Prostate gland (tissue), 2 donors: ENCODE results near the gene CASP10. TPM values are rescaled to one million over a fixed set of nuclear protein-coding genes. Genes with fewer than 3 reads are reported as not detected.
A peak's percentile ranks its signal among the peaks of the same experiment; 100 is the strongest.

Experiments used
- DNase-seq: peaks from one replicate; pipeline ENCODE4 v3.0.0-alpha.2; 2019; ENCODE audit warnings: low spot score
- H3K27ac ChIP-seq, 2 donors: fragments of 200-600 bp; sonication (generic); 2 replicates each; pipeline ENCODE4 v1.5.1; 2017 to 2019
- H3K27me3 ChIP-seq: fragments of 200-600 bp; sonication (generic); replicated peaks from 2 replicates; pipeline ENCODE4 v1.5.1; 2019; ENCODE audit not compliant: insufficient read depth
- H3K36me3 ChIP-seq, 2 donors: fragments of 200-600 bp; sonication (generic); 1 replicate in 1 of 2; 2 replicates in 1 of 2; pipeline versions ENCODE4 v1.5.1 to v1.8.1; 2017 to 2019
- H3K4me1 ChIP-seq: fragments of 200-600 bp; sonication (generic); replicated peaks from 2 replicates; pipeline ENCODE4 v1.5.1; 2019
- H3K4me3 ChIP-seq, 2 donors: fragments of 200-600 bp; sonication (generic); 2 replicates each; pipeline ENCODE4 v1.5.1; 2017 to 2019
- H3K9me3 ChIP-seq: fragments of 200-600 bp; sonication (generic); 2 replicates; pipeline ENCODE4 v1.5.1; 2017
- POLR2A ChIP-seq: fragments of 450-650 bp; IDR thresholded peaks from one replicate; pipeline ENCODE4 v1.6.1; 2016; ENCODE audit warnings: antibody characterized with exemption, mild to moderate bottlenecking
- POLR2AphosphoS5 ChIP-seq: sonication (generic); formaldehyde crosslinking; IDR thresholded peaks from one replicate; pipeline ENCODE4 v1.6.1; 2017; ENCODE audit warnings: antibody characterized with exemption
- WGBS: methylation state at CpG from one replicate; pipeline ENCODE4 v1.1.5; 2018; 5-methylcytosine and 5-hydroxymethylcytosine counted together
- intact Hi-C: fragments of 100-400 bp; cut with DNase I; formaldehyde crosslinking; loops from one replicate; pipeline ENCODE4 v1.14.2; 2022
- total RNA-seq, 2 donors: library from RNA; depleted of rRNA; stranded (reverse); fragments of >200 nt; gene quantifications; one replicate each; pipeline ENCODE4 v1.1.0, GENCODE V29; 2016
- TF ChIP-seq, protein P1 (sequence below), 4 experiments: fragments of 200-600 bp in 2 of 4; fragments of 450-650 bp in 2 of 4; sonication (generic) in 2 of 4; IDR thresholded peaks; 1 replicate in 3 of 4; 2 replicates in 1 of 4; pipeline ENCODE4 v1.5.1; 2016 to 2019; ENCODE audit warnings: antibody characterized with exemption in 4 of 4, mild to moderate bottlenecking in 2 of 4, moderate library complexity in 2 of 4

CASP10 gene
- total RNA-seq, 2 donors from 2014 or later, result 1.7 to 9.8 TPM

GRCh38 chr2:201218780-201219179, 35.8 kb downstream of the CASP10 start:
- 93% methylated on average over 6 of the region's 6 CpGs for WGBS

GRCh38 chr2:201219328-201220096, 36.6 kb downstream of the CASP10 start:
- H3K9me3 ChIP-seq, result no peaks in the 10 kb centered on the region
- no peaks in the 10 kb centered on the region for H3K27me3 ChIP-seq
- peak overlapping the region; percentile 7 to 28 for H3K27ac ChIP-seq
- H3K36me3 ChIP-seq, result no peaks in the 10 kb centered on the region
- TF ChIP-seq, protein P1, sequence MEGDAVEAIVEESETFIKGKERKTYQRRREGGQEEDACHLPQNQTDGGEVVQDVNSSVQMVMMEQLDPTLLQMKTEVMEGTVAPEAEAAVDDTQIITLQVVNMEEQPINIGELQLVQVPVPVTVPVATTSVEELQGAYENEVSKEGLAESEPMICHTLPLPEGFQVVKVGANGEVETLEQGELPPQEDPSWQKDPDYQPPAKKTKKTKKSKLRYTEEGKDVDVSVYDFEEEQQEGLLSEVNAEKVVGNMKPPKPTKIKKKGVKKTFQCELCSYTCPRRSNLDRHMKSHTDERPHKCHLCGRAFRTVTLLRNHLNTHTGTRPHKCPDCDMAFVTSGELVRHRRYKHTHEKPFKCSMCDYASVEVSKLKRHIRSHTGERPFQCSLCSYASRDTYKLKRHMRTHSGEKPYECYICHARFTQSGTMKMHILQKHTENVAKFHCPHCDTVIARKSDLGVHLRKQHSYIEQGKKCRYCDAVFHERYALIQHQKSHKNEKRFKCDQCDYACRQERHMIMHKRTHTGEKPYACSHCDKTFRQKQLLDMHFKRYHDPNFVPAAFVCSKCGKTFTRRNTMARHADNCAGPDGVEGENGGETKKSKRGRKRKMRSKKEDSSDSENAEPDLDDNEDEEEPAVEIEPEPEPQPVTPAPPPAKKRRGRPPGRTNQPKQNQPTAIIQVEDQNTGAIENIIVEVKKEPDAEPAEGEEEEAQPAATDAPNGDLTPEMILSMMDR (IDR thresholded peaks at IDR 0.05), result no peak
- TF ChIP-seq POLR2AphosphoS5, result no peak
- no peak for TF ChIP-seq POLR2A
- intact Hi-C loops, result no loop called here
- no peaks in the 10 kb centered on the region for H3K4me1 ChIP-seq
- DNase-seq, result no peak
- no peak overlapping the region for H3K4me3 ChIP-seq
- 70% methylated on average over 5 of the region's 5 CpGs for WGBS

More at GRCh38 chr2:201218780-201219179, 35.8 kb downstream of the CASP10 start:
- intact Hi-C loops, result no loop called here
- Histone ChIP-seq H3K27ac (no peak overlapping the region), H3K4me3 (no peak overlapping the region), H3K27me3 (no peaks in the 10 kb centered on the region), H3K4me1 (no peaks in the 10 kb centered on the region), H3K36me3 (no peaks in the 10 kb centered on the region), H3K9me3 (no peaks in the 10 kb centered on the region)
- TF ChIP-seq POLR2AphosphoS5, result no peak
- no peak for TF ChIP-seq POLR2A
- TF ChIP-seq, protein P1 (IDR thresholded peaks at IDR 0.05), result no peak
- no peak for DNase-seq

GRCh38 chr2:201220102-201220570, 37.2 kb downstream of the CASP10 start:
- no peak overlapping the region for H3K4me3 ChIP-seq
- no peaks in the 10 kb centered on the region for H3K9me3 ChIP-seq
- H3K27me3 ChIP-seq, result no peaks in the 10 kb centered on the region
- H3K4me1 ChIP-seq, result no peaks in the 10 kb centered on the region
- WGBS, result 33% methylated on average over 4 of the region's 4 CpGs
- peak overlapping the region; percentile 7 to 28 for H3K27ac ChIP-seq
- no peak for TF ChIP-seq POLR2A
- peak; percentile 19 for TF ChIP-seq POLR2AphosphoS5
- peak; percentile 20 for DNase-seq
- intact Hi-C loops, result no loop called here
- no peaks in the 10 kb centered on the region for H3K36me3 ChIP-seq

DNA sequence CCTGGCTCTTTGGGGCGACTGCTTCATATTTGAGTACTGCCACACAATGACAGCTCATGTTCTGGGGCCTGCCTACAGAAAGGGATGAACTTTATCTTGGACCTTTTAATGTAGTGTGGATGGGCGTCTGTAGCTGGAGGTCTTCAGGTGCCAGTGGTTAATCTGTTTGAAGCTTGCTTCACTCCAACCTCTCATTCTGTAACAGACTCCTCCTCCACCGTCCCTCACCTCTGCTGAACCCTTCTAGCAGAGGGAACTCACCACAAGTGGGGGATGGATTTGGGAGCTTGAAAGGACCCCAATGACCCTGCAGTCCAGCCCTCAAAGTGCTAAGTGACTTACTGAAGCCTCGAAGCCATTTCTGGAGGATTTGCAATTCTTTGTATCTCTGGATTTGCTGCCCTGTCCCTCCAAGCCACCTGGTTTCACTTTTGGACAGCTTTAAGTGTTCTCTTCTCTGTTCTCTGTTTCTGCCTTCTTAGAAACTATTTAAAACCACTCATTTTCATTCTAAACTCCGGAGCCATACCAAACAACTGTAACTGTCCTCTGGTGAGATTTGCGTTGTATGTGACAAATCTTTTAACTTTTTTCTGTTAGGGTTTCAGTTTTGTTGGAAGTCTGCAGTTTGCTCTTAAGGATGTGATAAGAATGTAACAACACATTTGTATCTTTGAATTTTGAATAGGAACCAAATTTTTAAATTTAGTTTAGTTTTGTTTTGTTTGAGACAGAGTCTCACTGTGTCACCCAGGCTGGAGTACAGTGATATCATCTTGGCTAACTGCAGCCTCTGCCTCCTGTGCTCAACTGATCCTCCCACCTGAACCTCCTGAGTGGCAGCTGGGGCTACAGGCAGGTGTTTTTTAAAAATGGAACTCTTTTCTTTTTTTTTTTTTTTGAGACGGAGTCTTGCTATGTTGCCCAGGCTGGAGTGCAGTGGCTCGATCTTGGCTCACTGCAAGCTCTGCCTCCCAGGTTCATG, 40.4 kb downstream of the CASP10 start:
- Histone ChIP-seq H3K9me3 (no peaks in the 10 kb centered on the region), H3K4me1 (no peaks in the 10 kb centered on the region), H3K36me3 (no peaks in the 10 kb centered on the region), H3K27ac (no peak overlapping the region), H3K4me3 (no peak overlapping the region), H3K27me3 (no peaks in the 10 kb centered on the region)
- TF ChIP-seq, protein P1 (IDR thresholded peaks at IDR 0.05), result no peak
- TF ChIP-seq POLR2AphosphoS5 (no peak), POLR2A (no peak)
- no peak for DNase-seq
- intact Hi-C loops, result no loop called here
- WGBS, result 80% methylated on average over 8 of the region's 8 CpGs

DNA sequence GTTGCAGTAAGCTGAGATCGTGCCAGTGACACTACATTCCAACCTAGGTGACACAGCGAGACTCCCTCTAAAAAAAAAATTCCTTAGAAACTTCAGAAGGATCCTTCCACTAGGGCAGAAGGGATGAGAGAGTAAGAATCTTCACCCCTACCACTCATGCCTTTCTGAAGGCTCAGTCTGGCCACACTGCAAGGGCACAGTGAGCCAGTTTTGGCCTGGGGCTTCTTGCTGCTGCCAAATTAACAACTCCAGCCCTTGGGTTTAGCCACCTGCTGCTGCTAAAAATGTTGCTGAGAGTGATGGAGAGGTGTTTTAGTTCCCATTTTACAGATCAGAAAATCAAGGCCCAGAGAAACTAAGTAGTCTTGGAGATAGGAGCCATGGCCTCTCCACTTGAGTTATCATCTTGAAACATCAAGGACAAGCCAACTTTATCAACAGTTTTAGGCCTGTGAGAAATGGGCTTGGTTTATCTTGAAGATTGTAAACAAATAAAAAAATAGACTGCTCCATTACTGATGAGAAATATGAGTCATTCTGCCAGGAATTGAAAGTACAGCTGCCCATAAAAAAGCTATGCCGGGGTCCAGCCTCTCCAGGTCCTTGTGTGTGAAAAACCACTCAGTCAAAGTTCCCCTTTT, 45.5 kb downstream of the CASP10 start:
- Histone ChIP-seq H3K4me3 (no peak overlapping the region), H3K9me3 (no peaks in the 10 kb centered on the region), H3K36me3 (no peaks in the 10 kb centered on the region), H3K4me1 (no peaks in the 10 kb centered on the region), H3K27me3 (no peaks in the 10 kb centered on the region), H3K27ac (no peak overlapping the region)
- TF ChIP-seq POLR2AphosphoS5 (no peak), POLR2A (no peak)
- TF ChIP-seq, protein P1 (IDR thresholded peaks at IDR 0.05), result no peak
- 70% methylated on average over 3 of the region's 3 CpGs for WGBS
- no peak for DNase-seq
- intact Hi-C loops, result no loop called here
